ENCODE measurements around the gene TBC1D22A.

- TF ChIP-seq CTCF (IDR thresholded peaks at IDR 0.05; ENCODE audit: low read depth, low read length): no peak
- TF ChIP-seq EZH2phosphoT487 (IDR thresholded peaks at IDR 0.05; ENCODE audit: low read depth): no peak
Observed at GRCh38 chr22:46861468-46862367, 99.3 kb downstream of the TBC1D22A start.

Data from OCI-LY3 (cell line).